ENCODE data around the gene ACOX1.

ACOX1 gene

GRCh38 chr17:76022973-76023899 is 44.3 kb upstream of the ACOX1 start:
- no peak for TF ChIP-seq CTCF (IDR thresholded peaks at IDR 0.05; ENCODE audit: low read depth, low read length)
- no peak for DNase-seq (ENCODE audit: extremely low read depth, low read depth)

GRCh38 chr17:76022285-76022684 is 43.3 kb upstream of the ACOX1 start:
- no peak for DNase-seq (ENCODE audit: extremely low read depth, low read depth)
- no peak for TF ChIP-seq CTCF (IDR thresholded peaks at IDR 0.05; ENCODE audit: low read depth, low read length)

GRCh38 chr17:76019833-76020467 is 41.0 kb upstream of the ACOX1 start:
- DNase-seq (ENCODE audit: extremely low read depth, low read depth), result no peak
- no peak for TF ChIP-seq CTCF (IDR thresholded peaks at IDR 0.05; ENCODE audit: low read depth, low read length)

GRCh38 chr17:76018801-76019200 is 39.8 kb upstream of the ACOX1 start:
- no peak for TF ChIP-seq CTCF (IDR thresholded peaks at IDR 0.05; ENCODE audit: low read depth, low read length)
- no peak for DNase-seq (ENCODE audit: extremely low read depth, low read depth)

GRCh38 chr17:76018340-76018680 is 39.3 kb upstream of the ACOX1 start:
- no peak for TF ChIP-seq CTCF (IDR thresholded peaks at IDR 0.05; ENCODE audit: low read depth, low read length)
- DNase-seq (ENCODE audit: extremely low read depth, low read depth), result no peak

- DNase-seq (ENCODE audit: extremely low read depth, low read depth), result no peak
- no peak for TF ChIP-seq CTCF (IDR thresholded peaks at IDR 0.05; ENCODE audit: low read depth, low read length)
These were observed 38.7 kb upstream of the ACOX1 start for GRCh38 chr17:76017481-76018339.
